ENCODE data around the gene PDP2.

- TF ChIP-seq, protein P1, sequence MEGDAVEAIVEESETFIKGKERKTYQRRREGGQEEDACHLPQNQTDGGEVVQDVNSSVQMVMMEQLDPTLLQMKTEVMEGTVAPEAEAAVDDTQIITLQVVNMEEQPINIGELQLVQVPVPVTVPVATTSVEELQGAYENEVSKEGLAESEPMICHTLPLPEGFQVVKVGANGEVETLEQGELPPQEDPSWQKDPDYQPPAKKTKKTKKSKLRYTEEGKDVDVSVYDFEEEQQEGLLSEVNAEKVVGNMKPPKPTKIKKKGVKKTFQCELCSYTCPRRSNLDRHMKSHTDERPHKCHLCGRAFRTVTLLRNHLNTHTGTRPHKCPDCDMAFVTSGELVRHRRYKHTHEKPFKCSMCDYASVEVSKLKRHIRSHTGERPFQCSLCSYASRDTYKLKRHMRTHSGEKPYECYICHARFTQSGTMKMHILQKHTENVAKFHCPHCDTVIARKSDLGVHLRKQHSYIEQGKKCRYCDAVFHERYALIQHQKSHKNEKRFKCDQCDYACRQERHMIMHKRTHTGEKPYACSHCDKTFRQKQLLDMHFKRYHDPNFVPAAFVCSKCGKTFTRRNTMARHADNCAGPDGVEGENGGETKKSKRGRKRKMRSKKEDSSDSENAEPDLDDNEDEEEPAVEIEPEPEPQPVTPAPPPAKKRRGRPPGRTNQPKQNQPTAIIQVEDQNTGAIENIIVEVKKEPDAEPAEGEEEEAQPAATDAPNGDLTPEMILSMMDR (conservative IDR thresholded peaks at IDR 0.05; ENCODE audit: low read depth, low read length): no peak
- TF ChIP-seq EZH2 (IDR thresholded peaks at IDR 0.05; ENCODE audit: borderline replicate concordance, low read depth, low read length, poor library complexity, severe bottlenecking): no peak
These were observed 10.5 kb downstream of the PDP2 start for GRCh38 chr16:66890799-66891198.
